ENCODE results near the gene FBXO17. TPM values are rescaled to one million over a fixed set of nuclear protein-coding genes. Genes with fewer than 3 reads are reported as not detected.

Gene FBXO17
- total RNA-seq, 1 donor from 2014 or later, result 16.0 TPM

- Mint-ChIP-seq H3K36me3 (ENCODE audit: low read depth, unreplicated experiment) (peaks cover 6% of the 10 kb centered on the region), H3K4me3 (ENCODE audit: unreplicated experiment) (peak overlapping the region; percentile 45), H3K4me1 (ENCODE audit: unreplicated experiment) (peaks cover 8% of the 10 kb centered on the region), H3K27ac (ENCODE audit: unreplicated experiment) (no peak overlapping the region), H3K27me3 (ENCODE audit: unreplicated experiment) (peaks cover 7% of the 10 kb centered on the region), H3K9me3 (ENCODE audit: unreplicated experiment) (no peaks in the 10 kb centered on the region)
- peak; percentile 26 for TF ChIP-seq CTCF (IDR thresholded peaks at IDR 0.05; ENCODE audit: unreplicated experiment)
- DNase-seq (ENCODE audit: low spot score), result peak; percentile 53
Measured at GRCh38 chr19:38952395-38953165, 23.0 kb downstream of the FBXO17 start.

GRCh38 chr19:38951187-38951586 is 24.4 kb downstream of the FBXO17 start:
- peaks cover 6% of the 10 kb centered on the region for H3K36me3 Mint-ChIP-seq (ENCODE audit: low read depth, unreplicated experiment)
- peaks cover 8% of the 10 kb centered on the region for H3K4me1 Mint-ChIP-seq (ENCODE audit: unreplicated experiment)
- H3K27ac Mint-ChIP-seq (ENCODE audit: unreplicated experiment), result no peak overlapping the region
- no peaks in the 10 kb centered on the region for H3K9me3 Mint-ChIP-seq (ENCODE audit: unreplicated experiment)
- no peak overlapping the region for H3K4me3 Mint-ChIP-seq (ENCODE audit: unreplicated experiment)
- peaks cover 10% of the 10 kb centered on the region for H3K27me3 Mint-ChIP-seq (ENCODE audit: unreplicated experiment)
- no peak for TF ChIP-seq CTCF (IDR thresholded peaks at IDR 0.05; ENCODE audit: unreplicated experiment)
- DNase-seq (ENCODE audit: low spot score), result no peak

GRCh38 chr19:38949580-38950367 is 25.8 kb downstream of the FBXO17 start:
- TF ChIP-seq CTCF (IDR thresholded peaks at IDR 0.05; ENCODE audit: unreplicated experiment), result no peak
- Mint-ChIP-seq H3K36me3 (ENCODE audit: low read depth, unreplicated experiment) (peaks cover 7% of the 10 kb centered on the region), H3K27me3 (ENCODE audit: unreplicated experiment) (peaks cover 10% of the 10 kb centered on the region), H3K9me3 (ENCODE audit: unreplicated experiment) (no peaks in the 10 kb centered on the region), H3K4me3 (ENCODE audit: unreplicated experiment) (no peak overlapping the region), H3K4me1 (ENCODE audit: unreplicated experiment) (peaks cover 8% of the 10 kb centered on the region), H3K27ac (ENCODE audit: unreplicated experiment) (no peak overlapping the region)
- peak; percentile 90 for DNase-seq (ENCODE audit: low spot score)

GRCh38 chr19:38946229-38947010 is 29.1 kb downstream of the FBXO17 start:
- TF ChIP-seq CTCF (IDR thresholded peaks at IDR 0.05; ENCODE audit: unreplicated experiment), result no peak
- H3K4me1 Mint-ChIP-seq (ENCODE audit: unreplicated experiment), result peaks cover 9% of the 10 kb centered on the region
- peaks cover 5% of the 10 kb centered on the region for H3K36me3 Mint-ChIP-seq (ENCODE audit: low read depth, unreplicated experiment)
- H3K27me3 Mint-ChIP-seq (ENCODE audit: unreplicated experiment), result peaks cover 17% of the 10 kb centered on the region
- no peak for DNase-seq (ENCODE audit: low spot score)
- H3K27ac Mint-ChIP-seq (ENCODE audit: unreplicated experiment), result no peak overlapping the region
- H3K9me3 Mint-ChIP-seq (ENCODE audit: unreplicated experiment), result no peaks in the 10 kb centered on the region
- no peak overlapping the region for H3K4me3 Mint-ChIP-seq (ENCODE audit: unreplicated experiment)

All from endothelial cell (in vitro differentiated cells).